GM23338 (cell line): ENCODE data around the gene DPEP3. TPM values are rescaled to one million over a fixed set of nuclear protein-coding genes. Genes with fewer than 3 reads are reported as not detected.
"Not testable (repeated sequence)": the region's sequence is repeated elsewhere in the genome, so short reads cannot be mapped to it uniquely, and the experiment has no call there.

ENCODE experiments used
- ATAC-seq: fragments of 200-7000 bp; cut with Tn5 transposase; 3 replicates; pipeline ENCODE4 v1.9.1; 2020
- DNase-seq: peaks from one replicate; pipeline ENCODE4 v3.0.0-alpha.2; 2015; ENCODE audit warnings: low spot score
- H2AFZ ChIP-seq: fragments of 200-600 bp; sonication (generic); 2 replicates; pipeline ENCODE4 v1.8.0; 2016; ENCODE audit warnings: antibody characterized with exemption, mild to moderate bottlenecking, moderate library complexity
- H3F3A ChIP-seq: fragments of 200-600 bp; sonication (generic); replicated peaks from 2 replicates; pipeline ENCODE4 v1.8.0; 2017; ENCODE audit warnings: antibody characterized with exemption, mixed run types, low read depth
- H3K27ac ChIP-seq: fragments of 200-600 bp; sonication (generic); 2 replicates; pipeline ENCODE4 v1.6.1; 2016; ENCODE audit warnings: low read depth
- H3K27me3 ChIP-seq: fragments of 200-600 bp; sonication (generic); 2 replicates; pipeline ENCODE4 v1.8.0; 2016; ENCODE audit warnings: mild to moderate bottlenecking, mixed run types, moderate library complexity; ENCODE audit not compliant: insufficient read depth
- H3K36me3 ChIP-seq: fragments of 200-600 bp; sonication (generic); 2 replicates; pipeline ENCODE4 v1.8.0; 2016; ENCODE audit warnings: mild to moderate bottlenecking; ENCODE audit not compliant: insufficient read depth
- H3K4me1 ChIP-seq: fragments of 200-600 bp; sonication (generic); 2 replicates; pipeline ENCODE4 v1.8.0; 2016; ENCODE audit warnings: mild to moderate bottlenecking, moderate library complexity; ENCODE audit not compliant: insufficient read depth
- H3K4me2 ChIP-seq: fragments of 200-600 bp; sonication (generic); 2 replicates; pipeline ENCODE4 v1.7.1; 2017; ENCODE audit warnings: mixed run types
- H3K4me3 ChIP-seq: fragments of 200-600 bp; sonication (generic); 2 replicates; pipeline ENCODE4 v1.6.1; 2016; ENCODE audit warnings: mixed run types
- H3K79me2 ChIP-seq: fragments of 200-600 bp; sonication (generic); replicated peaks from 2 replicates; pipeline ENCODE4 v1.8.0; 2017; ENCODE audit warnings: mild to moderate bottlenecking; ENCODE audit not compliant: insufficient read depth
- H3K9me2 ChIP-seq: fragments of 200-600 bp; sonication (generic); 2 replicates; pipeline ENCODE4 v1.8.0; 2017; ENCODE audit not compliant: insufficient read depth
- H4K20me1 ChIP-seq: fragments of 200-600 bp; sonication (generic); replicated peaks from 2 replicates; pipeline ENCODE4 v1.8.0; 2017; ENCODE audit warnings: mild to moderate bottlenecking; ENCODE audit not compliant: insufficient read depth
- H3K27ac Mint-ChIP-seq: 2 replicates; pipeline ENCODE4 v1.8.0; 2020; ENCODE audit warnings: inconsistent platforms, mild to moderate bottlenecking, moderate library complexity, mixed read lengths
- H3K27me3 Mint-ChIP-seq: 3 replicates; pipeline ENCODE4 v1.8.0; 2022; ENCODE audit warnings: low read depth, mild to moderate bottlenecking, moderate library complexity, mixed read lengths, inconsistent platforms; ENCODE audit not compliant: insufficient read depth, poor library complexity
- H3K36me3 Mint-ChIP-seq: 3 replicates; pipeline ENCODE4 v1.8.0; 2021; ENCODE audit warnings: low read depth, mild to moderate bottlenecking, inconsistent platforms, moderate library complexity, mixed read lengths
- H3K4me1 Mint-ChIP-seq: 3 replicates; pipeline ENCODE4 v1.8.0; 2020; ENCODE audit warnings: mild to moderate bottlenecking, inconsistent platforms, mixed read lengths
- H3K4me3 Mint-ChIP-seq: 3 replicates; pipeline ENCODE4 v1.8.0; 2021; ENCODE audit warnings: moderate library complexity, mild to moderate bottlenecking, inconsistent platforms, mixed read lengths
- H3K9me3 Mint-ChIP-seq: 3 replicates; pipeline ENCODE4 v1.8.0; 2020; ENCODE audit warnings: moderate library complexity, mild to moderate bottlenecking, inconsistent platforms, mixed read lengths
- CREB1 ChIP-seq: fragments of 250-450 bp; sonication (Bioruptor Pico); IDR thresholded peaks from 2 replicates; pipeline ENCODE4 v1.5.0; 2020; ENCODE audit warnings: low read depth, mild to moderate bottlenecking, moderate library complexity
- ETS1 ChIP-seq: IDR thresholded peaks from 2 replicates; pipeline ENCODE4 v1.6.1; 2016; ENCODE audit warnings: antibody characterized with exemption
- EZH2 ChIP-seq: fragments of 200-600 bp; sonication (generic); IDR thresholded peaks from one replicate; pipeline ENCODE4 v1.8.0; 2017; ENCODE audit warnings: antibody characterized with exemption, mild to moderate bottlenecking, low read depth; ENCODE audit not compliant: unreplicated experiment
- JUNB ChIP-seq: IDR thresholded peaks from one replicate; pipeline ENCODE4 v1.6.1; 2016; ENCODE audit warnings: antibody characterized with exemption; ENCODE audit not compliant: unreplicated experiment
- POLR2AphosphoS5 ChIP-seq: IDR thresholded peaks from 2 replicates; pipeline ENCODE4 v1.6.1; 2016; ENCODE audit warnings: antibody characterized with exemption, low read depth
- REST ChIP-seq: IDR thresholded peaks from one replicate; pipeline ENCODE4 v1.6.1; 2018; ENCODE audit warnings: antibody characterized with exemption; ENCODE audit not compliant: unreplicated experiment
- STAT1 ChIP-seq: IDR thresholded peaks from one replicate; pipeline ENCODE4 v1.6.1; 2016; ENCODE audit warnings: antibody characterized with exemption; ENCODE audit not compliant: unreplicated experiment
- ZNF114 ChIP-seq: fragments of 250-450 bp; sonication (Bioruptor Pico); IDR thresholded peaks from 2 replicates; pipeline ENCODE4 v1.5.0; 2020; ENCODE audit warnings: mild to moderate bottlenecking, moderate library complexity
- ZNF331 ChIP-seq: fragments of 250-450 bp; sonication (Bioruptor Pico); IDR thresholded peaks from 2 replicates; pipeline ENCODE4 v1.5.0; 2020; ENCODE audit warnings: low read depth, mild to moderate bottlenecking, moderate library complexity
- ZNF462 ChIP-seq: fragments of 250-450 bp; sonication (Bioruptor Pico); IDR thresholded peaks from 2 replicates; pipeline ENCODE4 v1.5.0; 2020; ENCODE audit warnings: mild to moderate bottlenecking, moderate library complexity
- polyA plus RNA-seq: library from polyadenylated mRNA; unstranded; fragments of >200 nt; fragmentation: Nextera tagmentation; extraction: Ambion mirVana; gene quantifications from 2 replicates; pipeline ENCODE4 v1.2.1, GENCODE V29; 2016
- total RNA-seq: library from RNA; depleted of rRNA; stranded (reverse); fragments of >200 nt; shearing (Covaris generic); gene quantifications from 2 replicates; pipeline ENCODE4 v1.2.3, GENCODE V29; 2014

Gene DPEP3
- total and polyA plus RNA-seq, 2 experiments from 2014 or later = 8.8 to 18.4 TPM

GRCh38 chr16:68009872-68010271 lies 29.6 kb upstream of the DPEP3 start:
- not testable (repeated sequence) for H3K36me3 Mint-ChIP-seq, H3K36me3 ChIP-seq, H3K9me2 ChIP-seq, H3K9me3 Mint-ChIP-seq, H3K27me3 ChIP-seq, H3K27ac Mint-ChIP-seq, H3K79me2 ChIP-seq, ATAC-seq, H3F3A ChIP-seq, H3K4me2 ChIP-seq, H3K4me3 Mint-ChIP-seq, H3K4me1 ChIP-seq, H4K20me1 ChIP-seq, H3K27ac ChIP-seq, DNase-seq, H3K4me3 ChIP-seq
- Mint-ChIP-seq H3K4me1 (peaks cover 15% of the 10 kb centered on the region), H3K27me3 (peaks cover 17% of the 10 kb centered on the region)
- H2AFZ ChIP-seq = peak overlapping the region; percentile 96; the same call in 1 of the 2 replicates

GRCh38 chr16:68009157-68009735 lies 28.9 kb upstream of the DPEP3 start:
- Histone ChIP-seq H3K4me1 (no peaks in the 10 kb centered on the region), H3K4me3 (no peak overlapping the region), H3K27ac (no peak overlapping the region), H3K9me2 (0 out of 2 replicates have a peak, but pooled peaks cover 4% of the 10 kb centered on the region), H4K20me1 (no peaks in the 10 kb centered on the region), H3K79me2 (no peaks in the 10 kb centered on the region), H3K36me3 (no peaks in the 10 kb centered on the region), H3K27me3 (no peaks in the 10 kb centered on the region), H2AFZ (peak overlapping the region; percentile 96), H3K4me2 (no peak overlapping the region), H3F3A (no peaks in the 10 kb centered on the region)
- Mint-ChIP-seq H3K4me1 (peaks cover 15% of the 10 kb centered on the region), H3K27me3 (peaks cover 17% of the 10 kb centered on the region), H3K9me3 (no peaks in the 10 kb centered on the region), H3K4me3 (no peak overlapping the region), H3K27ac (no peak overlapping the region; the same call in 1 of the 2 replicates), H3K36me3 (no peaks in the 10 kb centered on the region)
- ATAC-seq (peak; percentile 59), DNase-seq (peak; percentile 49)
- TF ChIP-seq ZNF331 (CRISPR knock-in tag) (no peak), ETS1 (no peak), POLR2AphosphoS5 (no peak), REST (no peak), JUNB (no peak), EZH2 (no peak), ZNF114 (CRISPR knock-in tag) (no peak), ZNF462 (CRISPR knock-in tag) (no peak), STAT1 (no peak), CREB1 (no peak)
